Measurements from ENCODE around the gene SLC10A7. TPM values are rescaled to one million over a fixed set of nuclear protein-coding genes. Genes with fewer than 3 reads are reported as not detected.

Gene SLC10A7
- total RNA-seq, 1 experiment from 2014 or later: 3.9 TPM

DNA sequence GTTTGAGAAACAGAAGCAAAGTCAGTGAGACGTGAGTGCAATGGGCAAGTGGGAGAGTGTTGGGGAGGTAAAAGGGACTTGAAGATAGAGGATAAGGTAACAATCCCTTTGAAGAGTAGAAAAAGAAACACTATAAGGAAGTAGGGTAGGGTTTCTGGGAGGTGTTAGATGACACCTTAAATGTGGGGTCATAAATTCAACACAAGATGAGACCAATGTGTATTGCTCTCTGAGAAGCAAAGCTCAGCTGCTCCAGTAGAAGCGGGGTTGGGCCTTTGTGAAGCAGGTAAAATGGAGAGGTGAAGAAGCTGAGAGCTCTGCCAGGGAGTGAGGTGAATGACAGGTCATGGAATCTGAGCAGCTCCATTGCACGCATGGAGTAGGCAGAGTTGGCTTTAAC, 222.1 kb downstream of the SLC10A7 start:
- H2BK20ac ChIP-seq (ENCODE audit: low read depth, low read length, poor library complexity, severe bottlenecking): no peak overlapping the region
- H2AFZ ChIP-seq (ENCODE audit: low read length): no peak overlapping the region
- no peak overlapping the region for H4K5ac ChIP-seq (ENCODE audit: insufficient read length, low read depth, low read length)
- Mint-ChIP-seq H3K27me3 (ENCODE audit: low read depth) (peaks cover 3% of the 10 kb centered on the region; the same call in 1 of the 2 replicates), H3K4me3 (no peak overlapping the region), H3K9me3 (no peaks in the 10 kb centered on the region), H3K36me3 (ENCODE audit: insufficient read depth in 1 of 3, low read depth in 3 of 3) (no peaks in the 10 kb centered on the region), H3K4me1 (no peaks in the 10 kb centered on the region), H3K27ac (no peak overlapping the region)
- no peaks in the 10 kb centered on the region for H3K4me1 ChIP-seq (ENCODE audit: insufficient read depth, low read length)
- no peak overlapping the region for H3K27ac ChIP-seq (ENCODE audit: insufficient read length, low read depth, low read length)
- no peak overlapping the region for H3K14ac ChIP-seq (ENCODE audit: insufficient read depth, low read length)
- no peak overlapping the region for H2BK15ac ChIP-seq (ENCODE audit: low read depth, low read length)
- H2BK12ac ChIP-seq (ENCODE audit: insufficient read length, low read depth, low read length): no peak overlapping the region
- no peaks in the 10 kb centered on the region for H3K79me1 ChIP-seq (ENCODE audit: insufficient read depth, low read depth, low read length, poor library complexity, severe bottlenecking)
- H2BK5ac ChIP-seq (ENCODE audit: insufficient read length, low read length): no peak overlapping the region
- H3K4me2 ChIP-seq (ENCODE audit: insufficient read depth, insufficient read length, low read length): no peak overlapping the region
- TF ChIP-seq, protein P1, sequence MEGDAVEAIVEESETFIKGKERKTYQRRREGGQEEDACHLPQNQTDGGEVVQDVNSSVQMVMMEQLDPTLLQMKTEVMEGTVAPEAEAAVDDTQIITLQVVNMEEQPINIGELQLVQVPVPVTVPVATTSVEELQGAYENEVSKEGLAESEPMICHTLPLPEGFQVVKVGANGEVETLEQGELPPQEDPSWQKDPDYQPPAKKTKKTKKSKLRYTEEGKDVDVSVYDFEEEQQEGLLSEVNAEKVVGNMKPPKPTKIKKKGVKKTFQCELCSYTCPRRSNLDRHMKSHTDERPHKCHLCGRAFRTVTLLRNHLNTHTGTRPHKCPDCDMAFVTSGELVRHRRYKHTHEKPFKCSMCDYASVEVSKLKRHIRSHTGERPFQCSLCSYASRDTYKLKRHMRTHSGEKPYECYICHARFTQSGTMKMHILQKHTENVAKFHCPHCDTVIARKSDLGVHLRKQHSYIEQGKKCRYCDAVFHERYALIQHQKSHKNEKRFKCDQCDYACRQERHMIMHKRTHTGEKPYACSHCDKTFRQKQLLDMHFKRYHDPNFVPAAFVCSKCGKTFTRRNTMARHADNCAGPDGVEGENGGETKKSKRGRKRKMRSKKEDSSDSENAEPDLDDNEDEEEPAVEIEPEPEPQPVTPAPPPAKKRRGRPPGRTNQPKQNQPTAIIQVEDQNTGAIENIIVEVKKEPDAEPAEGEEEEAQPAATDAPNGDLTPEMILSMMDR (conservative IDR thresholded peaks at IDR 0.05): no peak
- no CpG with 5 or more reads among the region's 3 CpGs for WGBS (ENCODE audit: extremely low coverage, insufficient read length, low lambda C conversion rate)
- H4K8ac ChIP-seq (replicated peaks; ENCODE audit: insufficient read length, low read depth, low read length): no peak overlapping the region
- no peak overlapping the region for H4K91ac ChIP-seq (ENCODE audit: insufficient read length, low read depth, low read length)
- no peaks in the 10 kb centered on the region for H3K23me2 ChIP-seq (ENCODE audit: insufficient read length, low read depth, low read length, poor library complexity, severe bottlenecking)
- H3K18ac ChIP-seq (ENCODE audit: insufficient read length, low read depth, low read length): no peak overlapping the region
- H2AK5ac ChIP-seq (ENCODE audit: insufficient read length, low read length): no peak overlapping the region
- no peaks in the 10 kb centered on the region for H3K79me2 ChIP-seq (ENCODE audit: insufficient read depth, low read length)
- no peak overlapping the region for H3K4ac ChIP-seq (ENCODE audit: low read depth, low read length)
- H4K20me1 ChIP-seq (ENCODE audit: control insufficient read depth, insufficient read depth, insufficient read length): no peaks in the 10 kb centered on the region
- H3K27me3 ChIP-seq (ENCODE audit: insufficient read depth, low read length): no peaks in the 10 kb centered on the region
- H3K9me3 ChIP-seq (ENCODE audit: control insufficient read depth, low read depth, low read length): no peaks in the 10 kb centered on the region
- no peak overlapping the region for H3T11ph ChIP-seq (ENCODE audit: low read length)
- H3K9ac ChIP-seq (ENCODE audit: extremely low read depth, insufficient read length, low read length): no peak overlapping the region
- no peak overlapping the region for H3K56ac ChIP-seq (ENCODE audit: insufficient read length, low read depth, low read length)
- H3K23ac ChIP-seq (ENCODE audit: insufficient read length, low read depth, low read length): no peak overlapping the region
- DNase-seq: no peak
- no peak overlapping the region for H2BK120ac ChIP-seq (ENCODE audit: low read depth, low read length, poor library complexity, severe bottlenecking)
